Neuronal stem cell (in vitro differentiated cells): Measurements from ENCODE around the gene SOHLH2.

Experiments
- DNase-seq: peaks from one replicate; pipeline ENCODE4 v3.0.0-alpha.2; 2013; ENCODE audit warnings: low spot score
- H2AFZ ChIP-seq: one replicate; pipeline ENCODE4 v1.6.1; 2013; ENCODE audit warnings: mild to moderate bottlenecking, low read length, inconsistent platforms
- H2AK5ac ChIP-seq: 2 replicates; pipeline ENCODE4 v1.6.1; 2013; ENCODE audit warnings: low read depth, mild to moderate bottlenecking, inconsistent platforms, low read length, moderate library complexity, mixed read lengths
- H2BK120ac ChIP-seq: 2 replicates; pipeline ENCODE4 v1.6.1; 2013; ENCODE audit warnings: low read depth, mild to moderate bottlenecking, inconsistent platforms, low read length, moderate library complexity, mixed read lengths
- H2BK12ac ChIP-seq: one replicate; pipeline ENCODE4 v1.6.1; 2013; ENCODE audit warnings: low read length, inconsistent platforms
- H2BK15ac ChIP-seq: 2 replicates; pipeline ENCODE4 v1.6.1; 2013; ENCODE audit warnings: mild to moderate bottlenecking, low read length, inconsistent platforms, mixed read lengths
- H2BK5ac ChIP-seq: one replicate; pipeline ENCODE4 v1.6.1; 2013; ENCODE audit warnings: inconsistent platforms, mild to moderate bottlenecking, low read length, moderate library complexity
- H3K14ac ChIP-seq: one replicate; pipeline ENCODE4 v1.6.1; 2013; ENCODE audit warnings: low read length, inconsistent platforms
- H3K18ac ChIP-seq: 2 replicates; pipeline ENCODE4 v1.6.1; 2013; ENCODE audit warnings: low read length, inconsistent platforms
- H3K23ac ChIP-seq: 2 replicates; pipeline ENCODE4 v1.6.1; 2013; ENCODE audit warnings: low read depth, mild to moderate bottlenecking, mixed read lengths, low read length, inconsistent platforms; ENCODE audit not compliant: poor library complexity
- H3K27ac ChIP-seq: replicated peaks from 3 replicates; pipeline ENCODE4 v1.5.1; 2013; ENCODE audit warnings: low read length, inconsistent platforms
- H3K27me3 ChIP-seq, 3 experiments: 2 replicates each; pipeline ENCODE4 v1.6.1; 2013; ENCODE audit warnings: low read length in 3 of 3, mild to moderate bottlenecking in 2 of 3, inconsistent platforms in 1 of 3, low read depth in 1 of 3, mixed read lengths in 1 of 3, moderate library complexity in 1 of 3; ENCODE audit not compliant: control insufficient read depth in 3 of 3, insufficient read depth in 3 of 3
- H3K36me3 ChIP-seq, 2 donors: replicated peaks in 1 of 2; 2 replicates each; pipeline ENCODE4 v1.6.1; 2013; ENCODE audit warnings: low read length in 2 of 2; ENCODE audit not compliant: control insufficient read depth in 2 of 2, insufficient read depth in 2 of 2
- H3K4ac ChIP-seq: 2 replicates; pipeline ENCODE4 v1.6.1; 2013; ENCODE audit warnings: inconsistent platforms, mild to moderate bottlenecking, low read length, moderate library complexity
- H3K4me1 ChIP-seq, 2 donors: 1 replicate in 1 of 2; 2 replicates in 1 of 2; pipeline ENCODE4 v1.6.1; 2013; ENCODE audit warnings: low read length in 2 of 2, low read depth in 1 of 2; ENCODE audit not compliant: control insufficient read depth in 2 of 2, insufficient read depth in 1 of 2
- H3K4me2 ChIP-seq: one replicate; pipeline ENCODE4 v1.6.1; 2013; ENCODE audit warnings: mild to moderate bottlenecking, low read length, inconsistent platforms; ENCODE audit not compliant: insufficient read depth, poor library complexity, severe bottlenecking
- H3K4me3 ChIP-seq, 2 donors: 2 replicates each; pipeline ENCODE4 v1.5.1; 2013; ENCODE audit warnings: low read length in 2 of 2, mild to moderate bottlenecking in 2 of 2, inconsistent platforms in 1 of 2, moderate library complexity in 1 of 2
- H3K79me1 ChIP-seq: one replicate; pipeline ENCODE4 v1.6.1; 2013; ENCODE audit warnings: low read depth, mild to moderate bottlenecking, inconsistent platforms, low read length, moderate library complexity
- H3K9ac ChIP-seq: one replicate; pipeline ENCODE4 v1.6.1; 2013; ENCODE audit warnings: mild to moderate bottlenecking, low read depth, low read length, inconsistent platforms; ENCODE audit not compliant: poor library complexity
- H3K9me3 ChIP-seq, 2 donors: replicated peaks in 1 of 2; 2 replicates each; pipeline versions ENCODE3 to v1.6.1; 2013; ENCODE audit warnings: low read length in 2 of 2, mild to moderate bottlenecking in 2 of 2, inconsistent platforms in 1 of 2, low read depth in 1 of 2, mixed read lengths in 1 of 2, moderate library complexity in 1 of 2; ENCODE audit not compliant: control insufficient read depth in 2 of 2, insufficient read depth in 1 of 2
- H4K8ac ChIP-seq: one replicate; pipeline ENCODE4 v1.6.1; 2013; ENCODE audit warnings: low read depth, mild to moderate bottlenecking, inconsistent platforms, low read length, moderate library complexity
- H4K91ac ChIP-seq: one replicate; pipeline ENCODE4 v1.6.1; 2013; ENCODE audit warnings: low read length, low read depth, mild to moderate bottlenecking, inconsistent platforms; ENCODE audit not compliant: poor library complexity
- WGBS, 2 donors: extraction: QIAGEN DNeasy Blood & Tissue Kit; methylation state at CpG; one replicate each; pipeline ENCODE4 v1.1.7; 2013; ENCODE audit warnings: missing lambda C conversion rate in 2 of 2, mixed read lengths in 1 of 2; ENCODE audit not compliant: insufficient read length in 2 of 2, insufficient replicate concordance in 1 of 2; ENCODE audit errors: extremely low coverage in 2 of 2; 5-methylcytosine and 5-hydroxymethylcytosine counted together

The SOHLH2 gene

DNA sequence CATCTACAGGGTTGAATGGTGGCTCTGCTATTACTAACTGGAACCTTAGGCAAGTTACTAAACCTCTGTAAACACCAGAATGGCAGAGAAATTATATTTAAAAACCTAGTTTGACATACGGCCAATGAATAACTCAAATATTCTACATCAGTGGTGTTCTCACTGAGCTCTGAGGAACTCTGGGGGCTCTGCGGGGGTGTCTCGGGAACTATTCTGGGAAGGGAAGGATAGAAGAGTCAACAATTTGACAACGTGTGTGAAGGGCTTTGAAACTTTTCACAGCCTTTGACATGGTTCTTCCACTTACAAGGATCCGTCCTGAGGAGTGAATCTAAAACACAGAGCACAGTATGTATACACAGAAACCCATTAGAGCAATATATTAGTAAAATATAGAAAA is 38.7 kb downstream of the SOHLH2 start:
- Histone ChIP-seq H3K4me3 (no peak overlapping the region), H3K4ac (no peak overlapping the region), H4K8ac (no peak overlapping the region), H3K9ac (no peak overlapping the region), H3K36me3 (no peaks in the 10 kb centered on the region), H3K4me1 (no peaks in the 10 kb centered on the region), H3K79me1 (no peaks in the 10 kb centered on the region), H3K9me3 (no peaks in the 10 kb centered on the region), H2BK120ac (no peak overlapping the region), H4K91ac (no peak overlapping the region), H2AK5ac (no peak overlapping the region), H2BK15ac (no peak overlapping the region), H3K23ac (no peak overlapping the region), H3K18ac (no peak overlapping the region), H3K27me3 (no peaks in the 10 kb centered on the region), H2BK5ac (no peak overlapping the region), H2AFZ (no peak overlapping the region), H3K27ac (no peak overlapping the region), H2BK12ac (no peak overlapping the region), H3K4me2 (no peak overlapping the region), H3K14ac (no peak overlapping the region)
- no peak for DNase-seq
- no CpG with 5 or more reads among the region's 5 CpGs for WGBS, 2 donors

DNA sequence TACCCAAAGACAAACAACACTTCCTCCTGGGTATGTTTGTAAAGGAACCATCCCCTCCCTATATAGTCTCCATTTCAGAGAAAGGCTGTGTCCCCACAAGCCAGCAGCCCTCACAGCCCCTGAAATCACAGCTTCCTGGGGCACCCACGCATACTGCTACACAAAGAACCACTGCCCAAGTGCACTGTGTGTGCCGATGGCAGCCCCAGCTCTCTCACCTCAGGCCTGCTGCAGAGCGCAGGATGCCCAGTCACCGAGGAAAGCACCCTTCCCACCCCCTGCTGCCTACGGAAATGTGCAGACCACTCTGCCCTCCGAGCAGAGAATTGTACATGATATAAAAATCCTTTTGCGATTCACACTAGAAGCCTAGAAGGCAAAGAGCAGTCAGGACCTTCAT is 39.4 kb downstream of the SOHLH2 start:
- Histone ChIP-seq H3K4me2 (no peak overlapping the region), H3K79me1 (no peaks in the 10 kb centered on the region), H2AK5ac (no peak overlapping the region), H4K8ac (no peak overlapping the region), H3K4me1 (no peaks in the 10 kb centered on the region), H4K91ac (no peak overlapping the region), H3K27ac (no peak overlapping the region), H3K14ac (no peak overlapping the region), H3K9me3 (no peaks in the 10 kb centered on the region), H2BK5ac (no peak overlapping the region), H2BK12ac (no peak overlapping the region), H3K27me3 (no peaks in the 10 kb centered on the region), H3K23ac (no peak overlapping the region), H2BK120ac (no peak overlapping the region), H3K4me3 (no peak overlapping the region), H3K36me3 (no peaks in the 10 kb centered on the region), H3K4ac (no peak overlapping the region), H2BK15ac (no peak overlapping the region), H3K9ac (no peak overlapping the region), H2AFZ (peak overlapping the region; percentile 17), H3K18ac (peak overlapping the region; percentile 55)
- no peak for DNase-seq
- no CpG with 5 or more reads among the region's 7 CpGs for WGBS, 2 donors

DNA sequence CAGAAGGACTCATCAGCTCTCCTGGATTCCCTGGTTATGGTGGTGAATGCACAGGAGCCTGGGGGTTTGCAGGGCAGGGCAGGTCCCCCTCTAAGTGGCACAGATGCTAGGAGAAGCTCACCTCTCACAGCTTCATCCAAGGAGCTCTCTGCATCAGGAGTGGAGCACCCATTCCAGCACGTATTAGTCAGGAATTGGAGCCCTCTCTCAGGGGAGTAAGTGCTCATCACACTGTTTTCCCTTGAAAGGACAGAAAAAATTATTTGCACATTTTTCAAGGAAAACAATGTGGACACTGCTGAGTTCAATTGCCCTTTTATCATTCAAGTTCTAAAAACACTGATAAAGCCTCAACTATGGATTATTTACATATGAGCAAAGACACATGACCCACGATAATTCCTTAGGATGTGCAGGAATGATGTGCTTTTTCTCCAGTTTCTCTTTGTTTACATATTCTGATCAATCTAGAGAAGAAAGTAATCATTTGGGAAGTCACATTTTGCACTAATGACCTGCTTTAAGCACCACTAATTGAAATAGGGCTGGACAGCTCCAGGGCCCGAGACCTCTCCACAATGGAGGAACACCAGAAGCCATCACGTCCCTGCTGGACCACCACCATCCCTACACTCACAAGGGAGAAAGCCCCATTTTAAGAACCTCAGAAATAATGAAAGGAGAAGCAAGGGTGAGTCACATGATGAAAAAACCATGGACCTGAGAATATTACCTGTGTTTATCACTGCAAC is 40.6 kb downstream of the SOHLH2 start:
- Histone ChIP-seq H2BK120ac (no peak overlapping the region), H3K23ac (no peak overlapping the region), H4K91ac (no peak overlapping the region), H3K79me1 (no peaks in the 10 kb centered on the region), H3K27ac (no peak overlapping the region), H3K4me1 (no peaks in the 10 kb centered on the region), H2BK15ac (no peak overlapping the region), H3K14ac (no peak overlapping the region), H3K4me3 (no peak overlapping the region), H4K8ac (no peak overlapping the region), H2BK5ac (no peak overlapping the region), H3K9ac (no peak overlapping the region), H3K9me3 (no peaks in the 10 kb centered on the region), H2BK12ac (no peak overlapping the region), H3K27me3 (no peaks in the 10 kb centered on the region), H3K36me3 (no peaks in the 10 kb centered on the region), H3K18ac (no peak overlapping the region), H3K4me2 (no peak overlapping the region), H2AK5ac (no peak overlapping the region), H2AFZ (no peak overlapping the region), H3K4ac (no peak overlapping the region)
- WGBS, 2 donors = no CpG with 5 or more reads among the region's 4 CpGs
- no peak for DNase-seq

DNA sequence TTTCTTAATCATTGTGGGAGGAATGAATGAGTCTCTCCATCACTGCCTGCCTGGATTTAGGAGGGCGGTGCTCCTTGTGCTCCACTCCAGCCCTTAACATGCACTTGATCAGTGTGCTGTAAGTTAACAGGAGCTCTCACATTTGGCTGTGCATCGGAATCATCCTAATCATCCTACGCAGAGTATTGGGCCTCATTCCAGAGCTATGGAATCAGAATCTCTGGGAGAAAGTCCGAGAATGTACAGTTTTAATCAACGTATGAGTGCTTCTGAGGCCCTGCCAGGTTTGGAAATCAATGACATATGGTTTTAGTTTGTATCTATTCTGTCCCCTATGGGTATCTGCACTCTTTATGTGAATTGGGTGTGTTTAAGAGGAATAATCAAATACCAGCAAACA is 48.3 kb downstream of the SOHLH2 start:
- Histone ChIP-seq H3K9me3 (no peaks in the 10 kb centered on the region), H3K79me1 (no peaks in the 10 kb centered on the region), H2AK5ac (no peak overlapping the region), H3K23ac (no peak overlapping the region), H2BK15ac (no peak overlapping the region), H3K4me3 (no peak overlapping the region), H3K27ac (no peak overlapping the region), H3K27me3 (no peaks in the 10 kb centered on the region), H2BK12ac (no peak overlapping the region), H3K18ac (no peak overlapping the region), H3K14ac (no peak overlapping the region), H4K8ac (no peak overlapping the region), H2BK5ac (no peak overlapping the region), H3K4ac (no peak overlapping the region), H4K91ac (no peak overlapping the region), H2AFZ (no peak overlapping the region), H3K4me1 (no peaks in the 10 kb centered on the region), H3K36me3 (no peaks in the 10 kb centered on the region), H2BK120ac (no peak overlapping the region), H3K9ac (no peak overlapping the region), H3K4me2 (no peak overlapping the region)
- DNase-seq = no peak
- no CpG with 5 or more reads among the region's 5 CpGs for WGBS, 2 donors
